Smooth muscle cell (in vitro differentiated cells): ENCODE data around the gene NCR1. TPM values are rescaled to one million over a fixed set of nuclear protein-coding genes. Genes with fewer than 3 reads are reported as not detected.
A peak's percentile ranks its signal among the peaks of the same experiment; 100 is the strongest.
"Not testable (repeated sequence)": the region's sequence is repeated elsewhere in the genome, so short reads cannot be mapped to it uniquely, and the experiment has no call there.

Source experiments
- DNase-seq: peaks from one replicate; lab custom pipeline; 2025; ENCODE audit not compliant: unreplicated experiment; lab: John Stamatoyannopoulos, UW
- H2AFZ ChIP-seq: fragments of 200-600 bp; sonication (generic); 2 replicates; pipeline ENCODE4 v1.6.0; 2016; ENCODE audit warnings: antibody characterized with exemption, low read depth, mild to moderate bottlenecking
- H3F3A ChIP-seq: fragments of 200-600 bp; sonication (generic); 2 replicates; pipeline ENCODE4 v1.6.0; 2017; ENCODE audit warnings: antibody characterized with exemption, low read depth
- H3K27ac ChIP-seq: fragments of 200-600 bp; sonication (generic); 2 replicates; pipeline ENCODE4 v1.5.1; 2016; ENCODE audit warnings: low read depth, mild to moderate bottlenecking
- H3K27me3 ChIP-seq: fragments of 200-600 bp; sonication (generic); 2 replicates; pipeline ENCODE4 v1.6.1; 2016; ENCODE audit warnings: low read depth, mild to moderate bottlenecking
- H3K36me3 ChIP-seq: fragments of 200-600 bp; sonication (generic); 2 replicates; pipeline ENCODE4 v1.5.1; 2016; ENCODE audit warnings: low read depth
- H3K4me1 ChIP-seq: fragments of 200-600 bp; sonication (generic); 2 replicates; pipeline ENCODE4 v1.5.1; 2016; ENCODE audit warnings: low read depth
- H3K4me2 ChIP-seq: fragments of 200-600 bp; sonication (generic); 2 replicates; pipeline ENCODE4 v1.6.0; 2016; ENCODE audit warnings: mild to moderate bottlenecking
- H3K4me3 ChIP-seq: fragments of 200-600 bp; sonication (generic); 2 replicates; pipeline ENCODE4 v1.5.1; 2016; ENCODE audit warnings: mild to moderate bottlenecking
- H3K79me2 ChIP-seq: fragments of 200-600 bp; sonication (generic); 2 replicates; pipeline ENCODE4 v1.6.0; 2016; ENCODE audit warnings: low read depth, mild to moderate bottlenecking
- H3K9ac ChIP-seq: fragments of 200-600 bp; sonication (generic); 2 replicates; pipeline ENCODE4 v1.6.0; 2016; ENCODE audit warnings: low read depth
- H3K9me3 ChIP-seq: fragments of 200-600 bp; sonication (generic); replicated peaks from 2 replicates; pipeline ENCODE4 v1.5.1; 2016; ENCODE audit warnings: low read depth
- H4K20me1 ChIP-seq: fragments of 200-600 bp; sonication (generic); 2 replicates; pipeline ENCODE4 v1.6.0; 2016; ENCODE audit warnings: low read depth
- CTCF ChIP-seq: fragments of 200-600 bp; sonication (generic); IDR thresholded peaks from 2 replicates; pipeline ENCODE4 v1.5.1; 2017; ENCODE audit warnings: borderline replicate concordance, mild to moderate bottlenecking, antibody characterized with exemption; ENCODE audit not compliant: insufficient read depth, poor library complexity, severe bottlenecking
- WGBS: methylation state at CpG from one replicate; pipeline ENCODE4 v1.1.7; 2016; ENCODE audit warnings: low lambda C conversion rate; 5-methylcytosine and 5-hydroxymethylcytosine counted together
- polyA plus RNA-seq: library from polyadenylated mRNA; unstranded; fragments of >200 nt; fragmentation: Nextera tagmentation; extraction: Ambion mirVana; gene quantifications from 2 replicates; pipeline ENCODE4 v1.2.1, GENCODE V29; 2016
- total RNA-seq: library from RNA; depleted of rRNA; stranded (reverse); fragments of >200 nt; gene quantifications from 2 replicates; pipeline ENCODE4 v1.2.3, GENCODE V29; 2014

Gene NCR1
- total and polyA plus RNA-seq, 2 experiments from 2014 or later: 0.64 TPM; not detected in 1

GRCh38 chr19:54937926-54938325, 32.0 kb downstream of the NCR1 start:
- Histone ChIP-seq H2AFZ (no peak overlapping the region), H3K9me3 (no peaks in the 10 kb centered on the region), H3K9ac (no peak overlapping the region), H3K27me3 (no peaks in the 10 kb centered on the region), H3F3A (no peaks in the 10 kb centered on the region), H3K27ac (no peak overlapping the region), H3K4me3 (no peak overlapping the region), H3K4me2 (no peak overlapping the region), H3K4me1 (no peaks in the 10 kb centered on the region), H3K36me3 (no peaks in the 10 kb centered on the region), H4K20me1 (no peaks in the 10 kb centered on the region), H3K79me2 (no peaks in the 10 kb centered on the region)
- WGBS: 92% methylated on average over 9 of the region's 9 CpGs
- no peak for TF ChIP-seq CTCF
- no peak for DNase-seq

- Histone ChIP-seq H3K4me3 (no peak overlapping the region), H3K79me2 (no peaks in the 10 kb centered on the region), H3K4me1 (no peaks in the 10 kb centered on the region), H2AFZ (no peak overlapping the region), H3K36me3 (no peaks in the 10 kb centered on the region), H3K27me3 (no peaks in the 10 kb centered on the region), H4K20me1 (no peaks in the 10 kb centered on the region), H3K9ac (no peak overlapping the region), H3K27ac (no peak overlapping the region), H3K9me3 (no peaks in the 10 kb centered on the region), H3F3A (no peaks in the 10 kb centered on the region), H3K4me2 (no peak overlapping the region)
- WGBS: 86% methylated on average over 11 of the region's 11 CpGs
- no peak for DNase-seq
- no peak for TF ChIP-seq CTCF
Observed at GRCh38 chr19:54938906-54939305, 33.0 kb downstream of the NCR1 start.

GRCh38 chr19:54939538-54939937, 33.6 kb downstream of the NCR1 start:
- WGBS: 82% methylated on average over 9 of the region's 28 CpGs
- H3K4me3 ChIP-seq, H3K27me3 ChIP-seq, H3K27ac ChIP-seq, H3K9ac ChIP-seq, H3F3A ChIP-seq, DNase-seq, H3K36me3 ChIP-seq, H3K9me3 ChIP-seq, H3K4me1 ChIP-seq, H2AFZ ChIP-seq, H3K79me2 ChIP-seq, H4K20me1 ChIP-seq, H3K4me2 ChIP-seq: not testable (repeated sequence)

GRCh38 chr19:54943772-54944361, 37.9 kb downstream of the NCR1 start:
- not testable (repeated sequence) for H3K27me3 ChIP-seq, DNase-seq, H3K79me2 ChIP-seq, H3F3A ChIP-seq, H3K4me1 ChIP-seq, H4K20me1 ChIP-seq, H2AFZ ChIP-seq, H3K4me3 ChIP-seq, H3K9ac ChIP-seq, H3K4me2 ChIP-seq, H3K9me3 ChIP-seq, H3K36me3 ChIP-seq
- 20% methylated on average over 11 of the region's 11 CpGs for WGBS
- peak overlapping the region; percentile 79 for H3K27ac ChIP-seq

- Histone ChIP-seq H3K4me2 (no peak within 1 kb of the TSS), H3K27me3 (no peaks in the 10 kb centered on the region), H3K9me3 (no peaks in the 10 kb centered on the region), H4K20me1 (no peaks in the 10 kb centered on the region), H3K4me3 (no peak within 1 kb of the TSS), H3K36me3 (no peaks in the 10 kb centered on the region), H3K79me2 (no peaks in the 10 kb centered on the region), H3K27ac (no peak within 1 kb of the TSS), H3F3A (no peaks in the 10 kb centered on the region), H2AFZ (no peak within 1 kb of the TSS), H3K4me1 (no peaks in the 10 kb centered on the region), H3K9ac (no peak within 1 kb of the TSS)
- DNase-seq: no peak
- no peak for TF ChIP-seq CTCF
- WGBS: 91% methylated on average over 8 of the region's 8 CpGs
Observed at GRCh38 chr19:54947381-54947780, 41.4 kb downstream of the NCR1 start, which contains the start of gene NLRP7. TSS of gene NLRP7 (minus strand) at chr19:54947530.
